HUES6 (cell line): ENCODE data around the gene SMARCAL1.

Experiments used
- H3K27ac ChIP-seq: 2 replicates; pipeline ENCODE4 v1.7.0; 2013; ENCODE audit warnings: low read depth, mild to moderate bottlenecking, low read length, inconsistent platforms
- H3K27me3 ChIP-seq: 2 replicates; pipeline ENCODE4 v1.6.1; 2013; ENCODE audit warnings: low read length; ENCODE audit not compliant: control insufficient read depth, insufficient read depth
- H3K36me3 ChIP-seq: 2 replicates; pipeline ENCODE4 v1.6.1; 2013; ENCODE audit warnings: low read length; ENCODE audit not compliant: control insufficient read depth, insufficient read depth
- H3K4me1 ChIP-seq: 2 replicates; pipeline ENCODE4 v1.6.1; 2013; ENCODE audit warnings: low read length; ENCODE audit not compliant: control insufficient read depth, insufficient read depth
- H3K4me3 ChIP-seq: 2 replicates; pipeline ENCODE4 v1.5.1; 2013; ENCODE audit warnings: low read depth, low read length
- H3K9ac ChIP-seq: one replicate; pipeline ENCODE4 v1.6.1; 2013; ENCODE audit warnings: mild to moderate bottlenecking, low read length
- H3K9me3 ChIP-seq: 2 replicates; pipeline ENCODE4 v1.6.1; 2013; ENCODE audit warnings: low read depth, low read length; ENCODE audit not compliant: control insufficient read depth, insufficient read depth

Gene SMARCAL1

DNA sequence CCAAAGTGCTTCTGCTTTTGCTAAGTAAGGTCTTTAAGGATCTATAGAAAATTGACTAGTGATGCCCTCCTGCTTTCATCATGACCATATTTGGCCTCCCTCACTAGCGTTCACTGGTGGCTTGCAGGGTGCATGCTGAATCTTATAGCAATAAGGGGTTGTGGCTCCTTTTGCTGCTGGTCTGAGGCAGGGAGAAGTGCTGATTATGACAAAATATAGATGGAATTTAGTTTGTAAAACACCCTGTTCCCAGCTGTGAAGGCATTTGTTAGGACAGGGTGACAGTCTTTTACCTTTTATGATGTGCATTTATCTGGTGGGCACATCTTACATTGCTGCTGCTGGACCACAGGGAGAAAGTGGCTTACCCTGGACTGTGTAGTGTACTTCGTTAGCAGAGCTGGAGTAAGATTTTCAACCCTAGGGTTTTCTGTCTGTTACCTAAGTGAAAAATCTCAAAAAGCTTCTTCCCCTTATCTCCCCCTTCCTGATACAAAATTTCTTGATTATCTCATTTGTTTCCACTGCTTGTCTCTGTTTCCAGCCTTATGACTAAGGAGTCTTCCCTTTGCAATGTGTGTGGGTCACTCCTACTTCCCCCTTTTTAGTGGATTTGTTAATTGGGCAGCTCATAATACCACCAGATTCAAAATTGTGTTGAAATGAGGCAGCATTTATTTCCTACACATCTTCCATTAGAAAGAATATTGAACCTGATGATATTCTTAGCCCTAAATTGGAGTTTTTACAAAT, 65.2 kb downstream of the SMARCAL1 start:
- Histone ChIP-seq H3K4me1 (peaks cover 12% of the 10 kb centered on the region), H3K27ac (no peak overlapping the region), H3K9me3 (no peaks in the 10 kb centered on the region), H3K9ac (no peak overlapping the region), H3K36me3 (peaks cover 31% of the 10 kb centered on the region), H3K27me3 (no peaks in the 10 kb centered on the region), H3K4me3 (no peak overlapping the region)

DNA sequence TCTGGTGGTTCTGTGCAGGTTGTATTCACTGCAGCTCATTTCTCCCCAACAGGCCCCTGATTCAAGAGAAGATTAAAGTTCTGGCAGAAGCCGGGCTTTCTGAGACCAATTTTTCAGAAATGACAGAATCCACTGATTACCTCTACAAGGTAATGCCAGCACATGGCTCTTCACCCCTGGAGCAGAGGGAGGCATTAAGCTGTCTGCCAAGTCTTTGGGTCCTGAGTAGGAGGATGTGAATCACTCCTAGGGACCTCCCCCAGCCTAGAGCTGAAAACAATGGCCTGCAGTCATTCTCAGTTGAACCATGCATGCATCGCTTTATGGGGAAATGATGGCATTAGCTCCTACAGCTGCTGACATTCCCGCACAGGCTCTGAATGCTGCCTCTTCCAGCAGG, 65.9 kb downstream of the SMARCAL1 start:
- H3K4me3 ChIP-seq = no peak overlapping the region
- H3K9me3 ChIP-seq = no peaks in the 10 kb centered on the region
- no peak overlapping the region for H3K27ac ChIP-seq
- H3K27me3 ChIP-seq = no peaks in the 10 kb centered on the region
- H3K4me1 ChIP-seq = peaks cover 12% of the 10 kb centered on the region
- H3K36me3 ChIP-seq = peaks cover 38% of the 10 kb centered on the region
- H3K9ac ChIP-seq = no peak overlapping the region

DNA sequence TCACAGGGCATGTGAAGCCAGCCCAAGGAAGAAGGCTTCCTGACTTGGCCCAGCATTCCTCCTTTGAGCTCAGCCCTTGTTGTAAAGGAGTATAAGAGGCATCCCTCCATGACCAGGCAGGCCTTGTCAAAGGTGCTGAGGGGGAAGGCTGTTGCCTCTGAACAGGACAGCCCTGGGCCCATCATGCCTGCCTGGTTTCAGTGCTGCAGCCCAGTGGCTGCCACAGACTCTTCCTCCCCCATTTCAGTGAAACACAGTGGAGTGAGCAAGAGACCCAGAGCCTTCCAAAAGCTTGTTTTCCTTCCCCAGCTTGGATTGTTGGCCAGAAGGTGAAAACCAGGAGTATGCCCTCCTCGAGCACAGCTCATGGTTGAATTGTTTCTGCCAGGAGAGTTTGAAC, 66.5 kb downstream of the SMARCAL1 start:
- H3K27ac ChIP-seq = peak overlapping the region; percentile 6; the same call in 1 of the 2 replicates
- H3K4me3 ChIP-seq = no peak overlapping the region
- H3K9me3 ChIP-seq = no peaks in the 10 kb centered on the region
- no peaks in the 10 kb centered on the region for H3K27me3 ChIP-seq
- H3K9ac ChIP-seq = peak overlapping the region; percentile 12
- H3K36me3 ChIP-seq = peaks cover 42% of the 10 kb centered on the region
- peaks cover 12% of the 10 kb centered on the region for H3K4me1 ChIP-seq

DNA sequence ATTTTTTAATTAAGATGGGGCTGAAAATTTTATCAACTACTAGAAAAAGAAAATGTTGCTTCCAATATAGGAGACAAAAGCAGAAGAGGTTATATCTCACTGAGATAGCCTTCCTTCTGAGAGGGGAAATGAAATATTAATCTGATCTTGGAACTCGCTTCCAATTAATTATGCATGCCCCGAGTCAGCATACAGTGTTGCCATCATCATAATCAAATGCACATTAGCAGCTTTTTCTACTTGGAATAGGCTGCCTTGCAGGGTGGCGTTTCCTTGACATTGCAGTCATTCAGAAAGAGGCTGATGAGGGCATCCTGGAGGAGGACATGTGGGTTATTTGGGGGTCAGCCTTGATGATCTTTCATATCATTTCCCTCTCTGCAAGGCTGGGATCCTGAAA, 67.9 kb downstream of the SMARCAL1 start:
- Histone ChIP-seq H3K4me1 (peaks cover 12% of the 10 kb centered on the region), H3K27ac (no peak overlapping the region), H3K4me3 (no peak overlapping the region), H3K27me3 (no peaks in the 10 kb centered on the region), H3K36me3 (peaks cover 39% of the 10 kb centered on the region), H3K9me3 (no peaks in the 10 kb centered on the region), H3K9ac (no peak overlapping the region)

DNA sequence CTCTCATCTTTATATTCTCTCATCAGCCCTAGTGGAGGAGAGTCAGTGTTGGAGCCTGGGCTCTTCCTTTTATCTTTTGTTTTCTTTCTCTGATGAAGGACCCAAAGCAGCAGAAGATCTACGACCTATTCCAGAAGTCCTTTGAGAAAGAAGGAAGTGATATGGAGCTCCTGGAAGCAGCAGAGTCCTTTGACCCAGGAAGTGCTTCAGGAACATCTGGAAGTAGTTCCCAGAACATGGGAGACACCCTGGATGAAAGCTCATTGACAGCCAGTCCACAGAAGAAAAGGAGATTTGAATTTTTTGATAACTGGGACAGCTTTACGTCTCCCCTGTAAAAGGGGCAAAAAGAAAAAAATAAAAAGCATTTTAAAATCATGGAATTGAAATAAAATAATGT, 70.4 kb downstream of the SMARCAL1 start:
- no peaks in the 10 kb centered on the region for H3K9me3 ChIP-seq
- H3K9ac ChIP-seq = no peak overlapping the region
- H3K27me3 ChIP-seq = no peaks in the 10 kb centered on the region
- H3K36me3 ChIP-seq = peaks cover 30% of the 10 kb centered on the region
- H3K4me3 ChIP-seq = no peak overlapping the region
- H3K4me1 ChIP-seq = peaks cover 11% of the 10 kb centered on the region
- no peak overlapping the region for H3K27ac ChIP-seq

DNA sequence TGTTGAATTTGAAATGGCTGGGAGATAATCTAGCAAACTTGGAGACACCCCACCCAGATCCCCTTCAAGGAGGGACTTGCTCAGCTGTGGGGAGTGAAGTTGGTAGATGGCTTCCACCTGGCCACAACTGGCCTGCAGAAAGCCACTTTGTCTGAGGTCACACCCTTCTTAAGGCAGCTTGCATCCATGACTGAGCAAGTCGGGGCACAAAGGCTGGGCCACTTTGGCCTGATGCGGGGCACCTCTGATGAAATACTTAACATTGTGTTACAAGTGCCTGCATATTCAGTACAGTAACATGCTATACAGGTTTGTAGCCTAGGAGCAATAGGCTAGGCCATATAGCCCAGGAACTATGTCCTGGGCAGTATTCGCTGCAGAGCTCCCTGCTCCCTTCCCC, 73.0 kb downstream of the SMARCAL1 start:
- H3K27me3 ChIP-seq = no peaks in the 10 kb centered on the region

DNA sequence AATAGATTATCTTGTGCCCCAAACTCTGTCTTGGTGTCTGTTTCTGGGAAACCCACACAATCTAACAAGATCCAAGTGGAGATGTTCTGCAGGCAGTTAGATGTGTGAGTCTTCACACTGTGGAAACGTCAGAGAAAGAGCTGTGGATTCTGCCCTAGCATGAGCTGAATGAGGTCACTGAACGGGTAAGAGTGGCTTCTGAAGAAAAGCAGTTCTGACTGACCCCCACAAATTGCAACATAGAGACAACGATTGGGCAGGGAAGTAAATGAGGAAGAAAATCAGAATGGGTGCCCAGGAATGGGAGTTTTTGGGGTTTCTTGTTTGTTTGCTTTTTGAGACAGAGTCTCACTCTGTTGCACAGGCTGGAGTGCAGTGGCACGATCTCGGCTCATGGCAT, 73.5 kb downstream of the SMARCAL1 start:
- Histone ChIP-seq H3K9me3 (no peaks in the 10 kb centered on the region), H3K4me3 (no peak overlapping the region), H3K36me3 (peaks cover 13% of the 10 kb centered on the region), H3K27me3 (no peaks in the 10 kb centered on the region), H3K4me1 (no peaks in the 10 kb centered on the region), H3K27ac (no peak overlapping the region), H3K9ac (no peak overlapping the region)

More for the DNA sequence above, 73.0 kb downstream of the SMARCAL1 start:
- H3K4me1 ChIP-seq = no peaks in the 10 kb centered on the region
- H3K36me3 ChIP-seq = peaks cover 16% of the 10 kb centered on the region
- H3K4me3 ChIP-seq = no peak overlapping the region
- no peak overlapping the region for H3K9ac ChIP-seq
- H3K9me3 ChIP-seq = no peaks in the 10 kb centered on the region
- H3K27ac ChIP-seq = no peak overlapping the region

DNA sequence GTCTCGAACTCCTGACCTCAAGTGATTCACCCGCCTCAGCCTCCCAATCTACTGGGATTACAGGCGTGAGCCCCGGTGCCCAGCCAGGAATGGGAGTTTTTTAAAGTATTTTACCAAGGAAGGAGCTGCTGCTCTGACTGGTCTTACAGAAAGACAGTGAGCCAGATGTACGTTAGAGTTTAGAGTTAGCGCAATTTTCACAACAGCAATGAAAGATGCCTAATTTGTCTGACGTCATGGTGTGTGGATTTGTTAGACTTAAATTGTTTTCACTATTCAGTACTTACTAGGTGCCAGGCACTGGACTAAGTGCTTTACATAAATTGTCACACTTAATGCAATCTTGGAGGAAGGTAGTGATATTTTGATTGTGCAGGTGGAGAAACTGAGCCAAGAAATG, 74.0 kb downstream of the SMARCAL1 start:
- Histone ChIP-seq H3K36me3 (peaks cover 13% of the 10 kb centered on the region), H3K27ac (no peak overlapping the region), H3K27me3 (no peaks in the 10 kb centered on the region), H3K4me3 (no peak overlapping the region), H3K4me1 (no peaks in the 10 kb centered on the region), H3K9ac (no peak overlapping the region), H3K9me3 (no peaks in the 10 kb centered on the region)

DNA sequence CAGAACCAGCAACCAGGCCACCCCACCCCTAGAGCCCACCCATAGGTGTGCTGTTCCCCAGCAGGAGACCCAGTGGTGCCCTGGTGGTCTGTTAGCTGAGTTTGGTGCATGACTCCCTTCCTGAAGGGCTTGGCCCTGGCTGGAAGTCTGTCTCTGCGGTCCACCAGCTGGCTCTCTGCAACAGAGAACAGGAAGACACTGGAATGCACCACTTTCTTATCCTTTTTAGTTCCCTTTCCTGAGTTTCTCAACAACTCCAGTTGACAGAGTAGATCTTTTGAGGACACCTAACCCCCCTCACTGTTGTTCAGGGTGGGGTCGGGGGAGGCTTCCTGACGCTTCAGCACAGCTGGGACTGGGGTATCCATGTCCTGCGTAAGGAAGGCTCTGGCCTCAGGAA, 74.4 kb downstream of the SMARCAL1 start:
- peaks cover 13% of the 10 kb centered on the region for H3K36me3 ChIP-seq
- H3K9ac ChIP-seq = no peak overlapping the region
- H3K9me3 ChIP-seq = no peaks in the 10 kb centered on the region
- H3K27ac ChIP-seq = no peak overlapping the region
- H3K4me1 ChIP-seq = no peaks in the 10 kb centered on the region
- no peaks in the 10 kb centered on the region for H3K27me3 ChIP-seq
- H3K4me3 ChIP-seq = no peak overlapping the region

DNA sequence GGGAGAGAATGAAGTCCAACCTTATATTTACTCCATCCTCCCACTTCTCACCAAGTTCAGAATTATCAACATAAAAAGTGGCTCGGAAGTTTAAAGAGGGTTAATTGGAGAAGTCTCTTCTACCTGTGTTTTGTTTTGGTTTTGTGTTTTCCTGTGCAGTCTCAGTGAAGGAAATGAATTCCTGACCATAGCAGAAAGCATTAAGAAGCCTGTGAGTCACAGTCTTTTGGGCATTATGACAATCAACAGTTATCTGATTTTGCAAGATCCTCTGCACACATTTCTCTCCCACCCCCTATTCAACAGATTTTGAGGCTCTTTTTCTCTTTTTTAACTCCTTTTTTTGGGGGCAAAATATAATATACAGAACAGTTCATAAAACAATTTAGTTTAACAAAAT, 77.8 kb downstream of the SMARCAL1 start:
- Histone ChIP-seq H3K27me3 (no peaks in the 10 kb centered on the region), H3K9ac (no peak overlapping the region), H3K4me3 (no peak overlapping the region), H3K27ac (no peak overlapping the region), H3K9me3 (no peaks in the 10 kb centered on the region), H3K4me1 (peaks cover 16% of the 10 kb centered on the region; the same call in 1 of the 2 replicates), H3K36me3 (no peaks in the 10 kb centered on the region)

DNA sequence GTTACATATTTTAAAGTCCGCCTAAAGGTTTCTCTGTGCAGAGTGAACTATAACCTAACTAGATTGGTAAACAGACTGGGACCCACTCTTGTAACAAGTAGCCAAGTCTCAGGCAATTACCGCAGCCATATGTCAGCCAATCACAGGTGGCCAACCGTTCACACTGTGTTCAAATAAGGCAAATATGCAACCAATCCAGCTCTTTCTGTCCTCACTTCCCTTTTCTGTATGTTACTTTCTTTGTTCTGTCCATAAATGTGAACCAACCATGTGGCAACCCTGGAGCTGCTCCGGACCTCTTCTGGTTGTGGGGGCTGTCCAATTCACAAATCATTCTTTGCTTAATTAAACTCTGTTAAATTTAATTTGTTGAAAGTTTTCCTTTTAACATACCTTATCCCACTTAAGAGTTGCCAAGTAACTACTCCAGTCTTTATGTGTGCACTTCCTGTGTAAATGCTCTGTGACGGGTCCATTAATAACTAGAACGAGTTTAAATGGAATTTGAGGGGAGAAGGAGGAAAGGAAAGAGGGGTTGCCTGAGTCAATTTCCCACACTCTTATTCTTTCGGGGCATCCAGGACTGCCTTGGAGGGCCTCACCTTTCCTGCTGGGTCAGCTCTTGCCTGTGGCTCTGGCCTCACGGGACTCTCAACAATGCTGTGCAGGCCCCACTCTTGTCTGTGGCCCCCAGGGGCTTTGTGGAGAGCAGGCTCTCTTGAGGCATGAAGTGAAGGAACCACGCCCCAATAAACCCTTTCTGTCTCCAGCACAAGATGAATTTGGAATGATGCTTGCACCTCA, 79.7 kb downstream of the SMARCAL1 start:
- Histone ChIP-seq H3K36me3 (no peaks in the 10 kb centered on the region), H3K9ac (no peak overlapping the region), H3K4me3 (no peak overlapping the region), H3K4me1 (peaks cover 16% of the 10 kb centered on the region; the same call in 1 of the 2 replicates), H3K9me3 (no peaks in the 10 kb centered on the region), H3K27ac (no peak overlapping the region), H3K27me3 (no peaks in the 10 kb centered on the region)
